Fibroblast of upper back skin (primary cell): ENCODE measurements around the gene LYSMD3.
"Not testable (repeated sequence)": the region's sequence is repeated elsewhere in the genome, so short reads cannot be mapped to it uniquely, and the experiment has no call there.

ENCODE experiments used
- DNase-seq: peaks from one replicate; pipeline ENCODE4 v3.0.0-alpha.2; 2013

LYSMD3 gene

DNA sequence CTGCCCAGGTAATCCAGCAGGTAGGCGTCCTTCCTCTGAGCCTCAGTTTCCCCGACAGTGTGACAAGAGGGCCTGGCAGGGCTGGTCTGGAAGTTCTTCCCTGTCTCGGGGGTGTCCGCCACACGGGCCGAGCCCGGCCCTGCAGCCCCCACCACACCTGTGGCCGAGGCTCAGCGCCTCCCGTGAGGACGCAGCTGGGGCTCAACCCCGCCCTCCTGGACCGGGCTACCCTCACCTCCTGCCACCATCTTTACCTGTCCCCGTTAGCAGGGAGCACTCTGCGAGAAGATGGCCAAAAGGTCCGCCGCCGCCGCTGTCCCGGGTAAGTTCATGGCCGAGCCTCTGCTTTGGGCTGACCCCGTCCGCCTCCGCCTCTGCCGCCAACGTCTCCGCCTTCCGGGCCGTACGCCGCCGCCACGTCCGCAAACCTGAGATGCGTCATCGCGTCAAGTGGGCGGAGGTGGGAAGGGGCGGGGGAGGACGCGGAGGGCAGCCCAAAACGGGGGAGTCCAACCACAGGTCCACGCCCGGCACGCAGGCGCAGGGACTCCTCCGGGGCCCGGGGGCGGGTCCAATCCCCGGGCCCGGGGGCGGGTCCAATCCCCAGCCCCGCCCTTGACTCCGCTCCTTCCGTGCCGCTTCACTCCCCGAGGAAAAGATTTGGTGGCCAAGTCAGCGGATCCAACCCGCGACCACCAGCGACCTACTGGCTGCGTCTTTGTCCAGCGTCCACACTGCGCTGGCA is at the start of gene LYSMD3:
LYSMD3 (minus strand) TSS at position 391 of the 745 bp plus-strand sequence. CDS start 4,295 bp downstream, outside the sequence.
- peak; percentile 97 for DNase-seq

DNA sequence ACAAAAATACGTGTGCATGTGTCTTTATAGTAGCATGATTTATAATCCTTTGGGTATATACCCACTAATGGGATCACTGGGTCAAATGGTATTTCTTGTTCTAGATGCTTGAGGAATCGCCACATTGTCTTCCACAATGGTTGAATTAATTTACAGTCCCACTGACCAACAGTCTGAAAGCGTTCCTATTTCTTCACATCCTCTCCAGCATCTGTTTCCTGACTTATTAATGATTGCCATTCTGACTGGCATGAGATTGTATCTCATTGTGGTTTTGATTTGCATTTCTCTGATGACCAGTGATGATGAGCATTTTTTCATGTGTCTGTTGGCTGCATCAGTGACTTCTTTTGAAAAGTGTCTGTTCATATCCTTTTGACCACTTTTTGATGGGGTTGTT is 47.2 kb upstream of the LYSMD3 start:
- DNase-seq = not testable (repeated sequence)

DNA sequence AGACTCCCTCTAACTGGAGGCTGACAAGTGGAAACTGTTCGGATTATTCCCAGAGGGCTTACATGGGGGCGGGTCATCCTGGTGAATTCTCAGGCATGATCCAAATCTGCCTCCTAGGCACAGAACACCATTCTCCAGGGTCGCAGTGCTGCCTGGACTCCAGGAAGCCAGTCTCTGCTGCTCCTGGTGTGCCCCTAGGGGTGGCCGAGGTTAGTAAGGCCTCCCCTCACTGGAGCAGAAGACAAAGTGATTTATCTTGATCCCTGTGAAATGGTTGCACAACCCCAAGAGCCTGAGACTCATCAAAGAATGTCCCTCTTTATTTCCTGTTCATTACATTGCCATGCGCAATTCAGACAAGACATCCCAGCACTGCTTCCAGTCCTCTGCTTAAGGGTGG is 46.3 kb upstream of the LYSMD3 start:
- no peak for DNase-seq

DNA sequence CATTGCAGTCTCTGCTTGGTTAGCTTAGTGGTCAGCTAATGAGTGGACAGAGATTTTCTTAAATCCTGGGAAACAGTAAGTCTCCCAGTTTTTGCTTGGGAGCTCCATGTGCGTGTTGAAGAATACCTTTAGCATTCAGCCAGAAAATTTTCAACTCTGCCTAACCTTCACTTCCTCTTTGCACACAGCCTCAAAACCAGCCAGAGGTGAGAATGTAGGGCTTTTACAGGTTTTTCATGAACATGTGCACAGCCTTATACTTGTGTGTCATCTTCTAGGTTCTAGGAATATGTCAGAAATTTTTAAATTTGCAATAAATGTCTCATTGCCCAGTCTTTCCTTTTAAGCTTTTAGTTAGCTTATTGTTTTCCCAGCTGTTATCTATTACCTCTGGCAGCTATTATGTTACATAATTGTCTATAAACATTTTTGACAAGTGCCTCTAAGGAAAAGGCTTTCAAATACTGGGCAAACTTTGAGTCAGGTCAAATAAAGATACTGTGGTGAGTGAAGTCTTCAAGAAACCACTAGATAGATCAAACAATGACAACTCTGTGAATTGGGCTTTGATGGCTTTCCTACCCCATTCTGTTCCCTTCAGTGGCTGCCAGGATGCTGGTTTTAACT is 41.9 kb upstream of the LYSMD3 start:
- no peak for DNase-seq

DNA sequence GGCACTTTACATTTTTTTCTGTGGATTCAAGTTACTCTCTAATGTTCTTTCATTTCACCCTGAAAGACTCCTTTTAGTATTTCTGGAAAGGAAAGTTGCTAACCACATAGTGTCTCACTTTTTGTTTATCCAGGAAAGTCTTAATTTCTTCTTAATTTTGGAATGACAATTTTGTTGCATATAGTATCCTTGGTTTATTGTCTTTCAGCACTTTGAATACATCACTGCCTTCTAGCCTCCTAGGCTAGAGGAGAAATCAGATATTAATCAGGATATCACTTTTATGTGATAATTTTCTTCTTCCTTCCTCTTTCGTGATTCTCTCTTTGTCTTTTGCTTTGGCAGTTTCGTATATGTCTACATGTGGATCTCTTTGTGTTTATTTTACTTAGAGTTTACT is 40.6 kb upstream of the LYSMD3 start:
- no peak for DNase-seq

DNA sequence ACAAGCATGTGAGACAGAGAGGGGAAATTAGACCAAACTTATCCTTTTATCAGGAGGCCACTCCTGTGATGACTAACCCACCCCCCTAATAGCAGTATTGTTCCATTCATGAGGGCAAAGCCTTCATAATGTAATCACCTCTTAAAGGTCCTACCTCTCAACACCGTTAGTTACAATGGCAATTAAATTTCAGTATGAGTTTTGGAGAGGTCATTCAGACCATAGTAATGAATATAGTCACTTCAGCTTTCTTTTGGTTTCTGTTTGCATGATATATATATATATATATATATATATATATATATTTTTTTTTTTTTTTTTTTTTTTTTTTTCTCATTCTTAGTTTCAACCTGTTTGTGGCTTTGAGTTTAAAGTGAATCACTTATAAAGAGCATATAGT is 39.7 kb upstream of the LYSMD3 start:
- DNase-seq = no peak

DNA sequence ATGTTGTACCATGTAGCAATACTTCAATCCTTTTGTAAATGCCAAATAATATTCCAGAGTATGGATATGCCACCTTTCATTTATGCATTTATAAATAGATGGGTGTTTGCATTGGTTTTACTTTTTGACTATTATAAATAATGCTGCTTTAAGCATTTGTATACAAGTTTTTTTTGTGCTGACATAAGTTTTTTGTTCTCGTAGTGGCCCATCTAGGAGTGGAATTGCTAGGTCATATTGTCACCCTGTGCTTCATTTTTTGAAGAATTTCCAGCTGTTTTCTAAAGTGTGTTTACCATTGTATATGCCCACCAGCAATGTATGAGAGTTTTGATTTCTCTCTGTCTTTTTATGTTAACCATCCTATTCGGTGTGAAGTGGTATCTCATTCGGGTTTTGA is 36.1 kb upstream of the LYSMD3 start:
- DNase-seq = no peak

DNA sequence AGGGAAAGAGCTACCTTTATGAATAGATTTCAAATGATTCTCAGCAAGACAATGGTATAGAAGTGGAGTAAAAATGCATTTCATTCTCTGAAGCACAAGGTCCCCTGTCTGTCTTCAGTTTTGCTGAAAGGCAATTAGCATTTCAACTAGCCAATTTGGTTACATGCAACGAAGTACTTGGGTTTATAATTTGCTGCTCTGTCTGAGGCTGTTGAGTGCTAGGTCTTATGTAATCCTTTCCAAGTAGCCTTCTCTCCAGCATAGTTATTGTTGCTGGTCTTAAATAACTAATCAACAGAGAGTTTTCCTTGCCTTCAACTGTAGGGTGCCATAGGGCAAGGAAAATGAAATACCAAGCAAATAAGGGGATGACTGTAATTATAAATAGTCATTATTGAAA is 33.7 kb upstream of the LYSMD3 start:
- DNase-seq = no peak

DNA sequence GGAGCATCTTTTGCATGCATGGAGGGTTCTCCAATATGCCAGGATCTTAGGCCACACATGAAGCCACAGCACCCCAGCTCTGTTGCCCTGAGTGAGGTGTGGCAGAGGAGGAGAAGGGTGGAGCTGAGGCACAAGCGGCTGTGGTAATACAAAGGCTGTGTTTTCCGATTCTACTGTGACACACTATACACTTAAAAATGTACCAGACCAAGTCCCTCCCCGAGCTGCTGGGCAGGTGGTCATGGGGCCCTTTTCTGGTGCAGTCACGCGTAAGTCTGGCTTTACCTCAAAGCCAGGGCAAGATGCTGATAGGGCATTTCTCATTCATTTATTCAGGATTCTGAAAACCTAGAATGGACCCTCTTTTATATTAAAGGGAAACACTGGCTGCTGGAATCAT is 33.0 kb upstream of the LYSMD3 start:
- no peak for DNase-seq

DNA sequence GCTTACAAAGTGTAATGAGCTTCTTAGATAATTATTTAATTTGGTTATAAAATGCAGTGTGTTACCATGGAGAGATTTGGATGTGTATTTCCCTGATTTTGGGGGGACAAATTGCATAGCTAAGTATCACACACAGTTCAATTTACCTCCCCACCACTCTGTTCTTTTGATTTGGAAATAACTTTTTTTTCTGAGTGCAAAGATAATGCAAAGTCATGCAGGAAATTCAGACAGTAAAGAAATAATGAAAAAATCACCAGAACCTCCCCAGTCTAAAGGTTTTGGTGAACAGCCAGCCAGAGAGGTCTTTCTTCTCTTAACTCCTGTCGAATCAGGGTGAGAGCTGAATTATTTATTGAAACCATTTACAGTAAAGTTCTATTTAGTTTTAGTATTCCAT is 32.4 kb upstream of the LYSMD3 start:
- no peak for DNase-seq

DNA sequence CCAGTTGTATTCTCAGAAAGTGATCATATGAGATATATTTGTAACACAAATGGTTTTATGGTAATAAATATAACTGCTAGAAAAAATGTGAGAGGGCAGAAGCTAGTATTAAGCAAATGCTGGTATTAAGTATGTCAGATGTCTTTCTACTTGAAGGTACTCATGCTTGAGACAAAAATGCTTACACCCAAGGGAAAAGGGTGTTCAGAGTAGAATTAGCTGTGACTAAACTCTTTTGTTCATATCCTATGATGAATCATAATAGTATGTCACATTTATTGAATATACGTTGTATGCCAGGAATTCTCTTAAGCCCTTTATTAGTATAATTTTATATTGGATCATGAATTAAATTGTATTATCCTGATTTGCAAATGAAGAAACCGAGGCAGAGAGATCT is 31.4 kb upstream of the LYSMD3 start:
- DNase-seq = no peak

DNA sequence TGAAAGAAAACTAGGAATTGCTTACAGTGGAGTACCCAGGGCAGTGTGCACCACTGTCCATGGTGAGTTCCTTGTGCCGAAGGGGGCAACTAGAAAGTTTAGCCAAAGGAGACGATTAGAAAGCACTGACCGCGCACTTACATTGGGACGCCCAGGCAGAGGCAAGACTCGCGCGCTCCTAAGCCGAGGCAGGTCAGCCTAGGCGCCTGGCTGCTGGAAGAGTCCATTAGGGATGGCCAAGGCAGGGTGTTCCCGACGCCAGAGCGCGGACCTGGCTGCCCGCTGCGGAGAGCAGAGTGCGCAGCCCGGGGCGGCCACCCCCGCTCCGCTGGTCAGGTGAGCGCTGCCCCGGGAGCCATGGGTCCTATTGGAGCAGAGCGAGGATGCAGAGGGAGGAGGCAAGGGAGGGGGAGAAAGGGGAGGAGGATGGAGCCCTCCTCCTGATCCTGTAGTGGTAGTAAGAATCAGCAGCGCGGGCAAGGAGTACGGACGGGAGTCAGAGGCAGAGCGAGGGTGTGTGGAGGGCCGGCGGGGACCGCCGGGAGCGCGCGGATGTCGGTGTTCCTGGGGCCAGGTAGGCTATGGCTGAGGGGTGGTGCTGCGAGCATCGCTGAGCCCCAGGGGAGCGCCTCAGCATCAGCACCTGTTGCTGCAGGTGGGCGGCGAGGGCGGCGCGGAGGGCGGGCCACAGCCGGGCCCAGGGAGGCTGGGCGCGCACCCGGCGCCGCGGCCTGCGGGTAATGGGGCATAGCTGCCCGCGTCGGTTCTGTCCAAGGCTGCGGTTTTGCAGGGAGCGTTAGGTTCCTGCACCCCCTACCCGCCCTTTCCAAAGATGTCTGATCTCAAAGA is 29.2 kb upstream of the LYSMD3 start, which contains the start of gene ADGRV1:
ADGRV1 (plus strand) TSS at position 454 of the 849 bp plus-strand sequence; CDS start at position 553, 99 bp downstream.
- peak; percentile 64 for DNase-seq

DNA sequence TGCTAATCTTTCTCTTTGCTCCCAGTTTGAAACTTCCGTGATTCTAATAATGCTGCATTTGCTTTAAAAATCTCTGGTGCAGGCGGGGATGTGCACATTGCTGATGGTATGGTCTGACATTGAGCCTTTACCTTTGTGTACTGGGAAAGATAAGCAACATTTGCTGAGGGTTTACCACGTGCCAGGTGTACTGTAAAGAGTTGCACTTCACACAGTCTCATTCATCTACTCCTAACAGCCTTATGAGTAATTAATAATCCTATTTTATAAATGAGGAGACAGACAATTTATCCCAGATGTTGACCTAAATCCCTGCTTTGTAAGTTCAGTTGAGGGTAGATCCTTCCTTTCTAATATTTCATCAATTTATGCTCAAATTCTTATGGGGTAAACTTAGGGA is 28.5 kb upstream of the LYSMD3 start:
- no peak for DNase-seq

DNA sequence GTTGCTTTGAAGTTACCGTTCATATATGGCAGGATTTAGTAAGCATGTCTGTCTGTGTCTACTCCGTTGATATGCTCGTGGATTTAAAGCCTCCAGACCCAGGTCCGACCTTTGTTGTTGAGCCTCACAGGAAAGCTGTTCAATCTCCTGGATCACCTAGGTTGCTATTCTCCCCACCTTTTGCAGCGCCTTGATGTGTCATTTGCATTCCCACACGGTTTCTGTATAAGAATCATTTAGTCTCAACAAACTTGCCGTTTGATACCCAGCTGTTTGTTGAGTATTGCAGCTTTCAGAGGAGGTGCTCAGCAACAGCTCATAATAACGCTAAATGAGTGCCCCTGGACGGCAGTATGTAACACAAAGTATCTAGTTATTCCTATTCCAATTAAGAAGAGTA is 28.0 kb upstream of the LYSMD3 start:
- no peak for DNase-seq

DNA sequence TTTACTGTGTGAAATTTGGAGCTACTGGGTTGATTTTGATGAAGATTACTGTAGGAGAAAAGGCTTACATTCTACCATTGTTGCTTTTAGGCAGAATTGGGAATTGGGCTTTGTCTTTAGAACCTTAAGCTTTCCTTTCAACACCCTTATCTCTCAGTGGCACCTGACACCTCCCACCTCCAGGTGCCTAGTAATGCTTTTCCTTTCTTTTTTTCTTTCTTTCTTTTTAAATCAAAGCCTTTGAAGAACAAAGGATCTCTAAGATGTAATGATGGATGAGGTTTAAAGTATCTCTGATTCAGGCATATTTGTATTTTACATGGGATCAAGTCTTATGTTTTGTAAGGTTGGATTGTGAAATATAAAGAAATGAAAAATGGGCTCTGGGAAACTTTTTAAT is 26.3 kb upstream of the LYSMD3 start:
- no peak for DNase-seq

DNA sequence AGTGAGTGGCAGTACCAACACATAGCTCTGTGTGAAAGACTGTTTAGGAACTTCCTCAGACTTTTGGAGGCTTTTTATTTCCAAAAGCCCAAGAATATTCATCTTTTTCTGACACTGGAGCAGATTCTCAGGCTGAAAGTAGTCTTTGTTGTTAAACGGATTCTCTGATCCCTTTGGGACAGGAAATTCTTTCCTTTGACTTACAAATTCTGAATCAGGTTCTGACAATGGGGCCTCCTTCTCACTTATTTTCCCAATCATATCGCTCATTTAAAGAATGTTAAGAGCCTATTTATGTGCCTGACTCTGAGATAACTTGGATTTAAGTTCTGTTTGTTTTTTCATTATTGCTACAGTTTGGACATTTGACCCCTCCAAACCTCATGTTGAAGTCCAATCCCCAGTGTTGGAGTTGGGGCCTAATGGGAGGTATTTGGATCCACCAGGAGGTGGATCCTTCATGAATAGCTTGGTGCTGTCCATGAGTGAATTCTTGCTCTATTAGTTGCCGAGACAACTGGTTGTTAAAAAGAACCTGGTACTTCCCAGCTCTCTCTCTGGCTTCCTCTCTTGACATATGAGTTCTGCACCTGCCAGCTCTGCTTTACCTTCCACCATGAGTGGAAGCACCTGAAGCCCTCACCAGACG is 25.1 kb upstream of the LYSMD3 start:
- DNase-seq = no peak

DNA sequence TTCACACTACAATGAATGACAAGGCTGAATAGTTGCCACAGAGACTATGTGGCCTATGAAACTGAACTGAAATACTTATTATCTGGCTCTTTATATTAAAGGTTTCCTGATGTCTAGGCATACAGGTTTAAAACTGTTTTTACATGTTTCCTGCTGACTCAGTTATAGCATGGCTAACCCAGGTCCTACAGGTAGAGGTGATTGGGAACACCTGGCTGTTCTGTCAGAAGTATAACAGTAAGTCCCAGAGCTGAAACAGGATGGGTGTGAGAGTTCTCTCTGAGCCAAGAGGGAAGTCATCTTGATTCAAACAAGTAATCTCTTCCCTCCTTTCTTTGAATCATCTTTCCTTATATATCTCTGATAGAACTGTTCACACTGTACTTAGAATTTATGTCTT is 24.3 kb upstream of the LYSMD3 start:
- no peak for DNase-seq

DNA sequence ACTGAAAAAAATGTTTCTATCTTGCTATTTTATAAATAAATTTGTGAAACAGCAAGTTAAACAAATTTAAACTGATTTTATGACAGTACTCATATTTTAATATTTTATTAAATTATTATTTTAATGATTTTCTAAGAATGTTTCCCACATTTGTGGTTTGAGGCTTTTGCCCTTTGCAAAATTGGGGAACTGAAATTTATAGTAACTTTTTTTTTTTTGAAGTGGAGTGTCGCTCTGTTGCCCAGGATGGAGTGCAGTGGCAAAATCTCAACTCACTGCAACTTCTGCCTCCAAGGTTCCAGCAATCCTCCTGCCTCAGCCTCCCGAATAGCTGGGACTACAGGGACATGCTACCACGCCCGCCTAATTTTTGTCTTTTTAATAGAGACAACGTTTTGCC is 22.0 kb upstream of the LYSMD3 start:
- DNase-seq = no peak

DNA sequence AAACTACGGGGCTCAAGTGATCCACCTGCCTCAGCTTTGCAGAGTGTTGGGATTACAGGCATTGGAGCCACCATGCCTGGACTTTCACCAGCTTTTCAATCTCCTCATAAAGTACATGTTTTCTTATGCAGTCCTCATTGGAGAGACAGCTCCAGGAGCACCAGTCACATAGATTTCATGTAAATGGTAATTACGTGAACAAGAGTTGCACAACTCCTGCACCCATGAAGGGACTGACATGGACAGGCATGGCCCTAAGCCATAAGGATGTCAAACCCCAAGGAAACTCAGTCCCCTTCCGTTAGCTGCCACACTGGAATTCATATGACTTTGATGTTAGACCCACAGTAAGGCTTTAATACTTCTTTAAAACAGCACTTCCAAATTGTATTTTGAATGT is 21.6 kb upstream of the LYSMD3 start:
- no peak for DNase-seq

DNA sequence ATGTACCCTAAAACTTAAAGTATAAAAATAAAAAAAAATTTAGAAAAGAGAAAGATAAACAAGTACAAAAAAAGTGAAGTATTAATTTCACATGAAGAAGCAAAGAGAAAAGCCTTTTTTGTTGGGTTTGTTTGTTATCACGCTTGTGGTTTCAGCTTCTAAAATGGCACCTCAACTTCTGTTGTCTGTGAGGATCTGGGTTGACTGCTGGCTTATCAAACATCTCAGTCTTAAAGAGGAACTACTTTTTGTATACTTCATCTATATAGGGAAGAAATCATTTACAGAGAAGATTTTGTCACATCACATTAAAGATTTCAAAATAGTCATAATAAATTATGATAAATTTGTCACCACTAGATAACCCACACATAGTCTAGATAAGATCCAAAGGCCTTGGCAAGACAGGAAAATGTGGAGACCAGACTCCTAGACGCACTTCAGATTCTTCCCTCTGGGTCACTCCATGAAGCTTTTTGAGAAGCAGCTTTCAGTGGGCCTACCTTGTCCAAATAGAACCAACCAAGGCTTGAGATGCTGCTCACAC is 20.4 kb upstream of the LYSMD3 start:
- no peak for DNase-seq

DNA sequence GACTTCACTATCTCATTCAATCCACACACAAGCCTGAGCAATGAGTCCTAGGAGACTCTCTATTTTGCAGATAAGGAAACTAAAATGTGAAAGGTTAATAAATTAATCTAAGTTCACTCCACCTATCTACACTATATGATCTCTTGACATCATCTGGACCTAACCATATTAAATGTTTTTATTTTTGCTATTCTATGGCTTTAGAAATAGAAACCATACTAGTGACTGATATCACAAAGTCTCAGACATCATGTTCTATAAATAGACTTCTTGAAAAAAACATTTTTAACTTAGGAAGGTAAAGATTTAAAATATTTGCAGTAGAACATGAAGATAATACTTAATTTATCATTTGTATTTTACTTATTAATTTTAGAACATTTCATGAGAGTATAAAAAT is 19.8 kb upstream of the LYSMD3 start:
- no peak for DNase-seq

DNA sequence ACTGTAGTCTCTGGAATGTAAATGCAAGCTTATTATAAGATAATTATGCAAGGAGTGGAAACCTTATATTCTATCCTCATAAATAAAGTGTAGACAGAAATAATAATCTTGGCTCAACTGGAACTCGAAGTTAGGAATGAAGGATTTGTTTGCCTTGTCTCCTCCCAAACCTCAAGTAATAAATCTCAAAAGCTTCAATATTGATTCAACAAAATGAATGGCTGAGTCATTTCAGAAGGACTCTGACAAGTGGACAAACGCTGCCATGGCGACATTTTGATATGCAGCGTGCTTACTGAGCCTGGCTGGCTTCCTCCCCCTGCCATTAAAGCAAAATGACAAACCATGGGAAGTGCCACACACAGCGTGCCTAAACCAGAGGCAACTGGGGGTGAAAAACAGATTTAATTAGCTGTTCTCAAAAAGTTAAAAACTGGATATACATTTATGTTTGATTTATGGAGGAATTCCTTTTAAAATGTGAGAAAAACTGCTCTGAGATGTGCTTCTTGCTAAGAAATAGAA is 18.7 kb upstream of the LYSMD3 start:
- peak; percentile 73 for DNase-seq

DNA sequence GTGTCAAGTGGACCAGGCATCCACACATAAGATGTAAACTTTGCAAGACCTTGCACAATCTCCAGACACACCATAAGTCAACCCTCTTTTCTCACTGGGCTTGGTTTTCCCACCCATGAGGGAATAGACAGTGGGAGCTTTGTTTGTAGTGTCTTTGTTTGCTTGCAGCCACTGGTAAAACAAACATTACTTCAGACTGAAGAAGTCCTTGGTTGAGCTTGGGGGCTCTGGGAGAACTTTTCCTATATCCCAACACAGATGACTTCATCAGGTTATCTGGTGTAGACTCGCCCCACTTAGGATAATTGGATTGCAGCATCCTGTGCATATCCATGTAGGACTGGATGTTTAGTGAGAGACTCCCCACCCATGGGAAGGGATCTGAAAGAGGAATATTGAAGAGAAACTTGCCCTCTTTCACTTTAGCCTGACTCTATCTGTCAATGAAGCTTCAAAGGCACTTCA is 17.7 kb upstream of the LYSMD3 start:
- DNase-seq = no peak
